ENCODE measurements around the gene IGSF9. TPM values are rescaled to one million over a fixed set of nuclear protein-coding genes. Genes with fewer than 3 reads are reported as not detected.

IGSF9 gene
- total RNA-seq, 1 donor from 2014 or later: 2.1 TPM

- peaks cover 26% of the 10 kb centered on the region for H3K36me3 Mint-ChIP-seq (ENCODE audit: low read depth, unreplicated experiment)
- Histone ChIP-seq H3K27ac (ENCODE audit: low read depth, low read length) (no peak overlapping the region), H3K9me3 (ENCODE audit: insufficient read depth, low read depth, low read length) (no peaks in the 10 kb centered on the region), H3K4me2 (ENCODE audit: low read length) (no peak overlapping the region), H3K4me3 (ENCODE audit: insufficient read depth, low read depth, low read length) (no peak overlapping the region), H2AFZ (ENCODE audit: low read depth, low read length) (no peak overlapping the region), H3K9ac (ENCODE audit: low read length) (no peak overlapping the region), H3K79me2 (ENCODE audit: insufficient read depth, low read length) (peaks cover 58% of the 10 kb centered on the region), H3K4me1 (ENCODE audit: insufficient read depth, low read length) (peaks cover 61% of the 10 kb centered on the region), H3K36me3 (ENCODE audit: insufficient read depth, low read length) (peaks cover 32% of the 10 kb centered on the region), H4K20me1 (ENCODE audit: insufficient read depth, low read length) (peaks cover 66% of the 10 kb centered on the region), H3K27me3 (ENCODE audit: insufficient read depth, low read length) (no peaks in the 10 kb centered on the region)
- peak overlapping the region; percentile 21 for H3K4me3 Mint-ChIP-seq (ENCODE audit: unreplicated experiment)
- H3K27me3 Mint-ChIP-seq (ENCODE audit: low read depth, unreplicated experiment): no peaks in the 10 kb centered on the region
- TF ChIP-seq EZH2 (IDR thresholded peaks at IDR 0.05; ENCODE audit: insufficient read depth, low read length): no peak
- TF ChIP-seq, protein P1, sequence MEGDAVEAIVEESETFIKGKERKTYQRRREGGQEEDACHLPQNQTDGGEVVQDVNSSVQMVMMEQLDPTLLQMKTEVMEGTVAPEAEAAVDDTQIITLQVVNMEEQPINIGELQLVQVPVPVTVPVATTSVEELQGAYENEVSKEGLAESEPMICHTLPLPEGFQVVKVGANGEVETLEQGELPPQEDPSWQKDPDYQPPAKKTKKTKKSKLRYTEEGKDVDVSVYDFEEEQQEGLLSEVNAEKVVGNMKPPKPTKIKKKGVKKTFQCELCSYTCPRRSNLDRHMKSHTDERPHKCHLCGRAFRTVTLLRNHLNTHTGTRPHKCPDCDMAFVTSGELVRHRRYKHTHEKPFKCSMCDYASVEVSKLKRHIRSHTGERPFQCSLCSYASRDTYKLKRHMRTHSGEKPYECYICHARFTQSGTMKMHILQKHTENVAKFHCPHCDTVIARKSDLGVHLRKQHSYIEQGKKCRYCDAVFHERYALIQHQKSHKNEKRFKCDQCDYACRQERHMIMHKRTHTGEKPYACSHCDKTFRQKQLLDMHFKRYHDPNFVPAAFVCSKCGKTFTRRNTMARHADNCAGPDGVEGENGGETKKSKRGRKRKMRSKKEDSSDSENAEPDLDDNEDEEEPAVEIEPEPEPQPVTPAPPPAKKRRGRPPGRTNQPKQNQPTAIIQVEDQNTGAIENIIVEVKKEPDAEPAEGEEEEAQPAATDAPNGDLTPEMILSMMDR (IDR thresholded peaks at IDR 0.05; ENCODE audit: insufficient read depth, low read depth, low read length): no peak
- H3K27ac Mint-ChIP-seq (ENCODE audit: unreplicated experiment): peak overlapping the region; percentile 51
- no peaks in the 10 kb centered on the region for H3K9me3 Mint-ChIP-seq (ENCODE audit: unreplicated experiment)
- peaks cover 76% of the 10 kb centered on the region for H3K4me1 Mint-ChIP-seq (ENCODE audit: low read depth, unreplicated experiment)
- no peak for DNase-seq (ENCODE audit: low read depth)
- no peak for FAIRE-seq
Observed at GRCh38 chr1:159918352-159919200, 26.8 kb downstream of the IGSF9 start.

GRCh38 chr1:159917533-159918351, 27.7 kb downstream of the IGSF9 start:
- no peak for FAIRE-seq
- Histone ChIP-seq H4K20me1 (ENCODE audit: insufficient read depth, low read length) (peaks cover 58% of the 10 kb centered on the region), H3K36me3 (ENCODE audit: insufficient read depth, low read length) (peaks cover 32% of the 10 kb centered on the region), H3K4me1 (ENCODE audit: insufficient read depth, low read length) (peaks cover 57% of the 10 kb centered on the region), H3K9ac (ENCODE audit: low read length) (peak overlapping the region; percentile 45), H3K9me3 (ENCODE audit: insufficient read depth, low read depth, low read length) (no peaks in the 10 kb centered on the region), H3K79me2 (ENCODE audit: insufficient read depth, low read length) (peaks cover 50% of the 10 kb centered on the region), H3K4me2 (ENCODE audit: low read length) (peak overlapping the region; percentile 33), H3K27ac (ENCODE audit: low read depth, low read length) (peak overlapping the region; percentile 34), H2AFZ (ENCODE audit: low read depth, low read length) (no peak overlapping the region), H3K4me3 (ENCODE audit: insufficient read depth, low read depth, low read length) (no peak overlapping the region), H3K27me3 (ENCODE audit: insufficient read depth, low read length) (no peaks in the 10 kb centered on the region)
- TF ChIP-seq EZH2 (IDR thresholded peaks at IDR 0.05; ENCODE audit: insufficient read depth, low read length): no peak
- TF ChIP-seq, protein P1 (IDR thresholded peaks at IDR 0.05; ENCODE audit: insufficient read depth, low read depth, low read length): no peak
- no peaks in the 10 kb centered on the region for H3K27me3 Mint-ChIP-seq (ENCODE audit: low read depth, unreplicated experiment)
- H3K9me3 Mint-ChIP-seq (ENCODE audit: unreplicated experiment): no peaks in the 10 kb centered on the region
- peak overlapping the region; percentile 9 for H3K4me3 Mint-ChIP-seq (ENCODE audit: unreplicated experiment)
- peaks cover 26% of the 10 kb centered on the region for H3K36me3 Mint-ChIP-seq (ENCODE audit: low read depth, unreplicated experiment)
- DNase-seq (ENCODE audit: low read depth): no peak
- H3K4me1 Mint-ChIP-seq (ENCODE audit: low read depth, unreplicated experiment): peaks cover 83% of the 10 kb centered on the region
- H3K27ac Mint-ChIP-seq (ENCODE audit: unreplicated experiment): peak overlapping the region; percentile 51
